Nephron progenitor cell (in vitro differentiated cells): ENCODE results near the gene LRP1B.

ENCODE experiments used
- DNase-seq: peaks from one replicate; pipeline ENCODE4 v3.0.0; 2021
- H3K27ac Mint-ChIP-seq: 2 replicates; pipeline ENCODE4 v1.8.0; 2021; ENCODE audit warnings: mild to moderate bottlenecking, moderate library complexity, mixed read lengths
- H3K27me3 Mint-ChIP-seq: 2 replicates; pipeline ENCODE4 v1.8.0; 2021; ENCODE audit warnings: mild to moderate bottlenecking, low read depth, mixed read lengths; ENCODE audit not compliant: poor library complexity
- H3K36me3 Mint-ChIP-seq: 2 replicates; pipeline ENCODE4 v1.8.0; 2021; ENCODE audit warnings: low read depth, mixed read lengths
- H3K4me1 Mint-ChIP-seq: 2 replicates; pipeline ENCODE4 v1.8.0; 2021; ENCODE audit warnings: mixed read lengths
- H3K4me3 Mint-ChIP-seq: 2 replicates; pipeline ENCODE4 v1.8.0; 2021; ENCODE audit warnings: mild to moderate bottlenecking, moderate library complexity, mixed read lengths
- H3K9me3 Mint-ChIP-seq: 2 replicates; pipeline ENCODE4 v1.8.0; 2021; ENCODE audit warnings: mild to moderate bottlenecking, moderate library complexity, mixed read lengths
- TF ChIP-seq, protein P1 (sequence below): fragments of 200-600 bp; sonication (generic); IDR thresholded peaks from 2 replicates; pipeline ENCODE4 v1.5.0; 2021; ENCODE audit warnings: antibody characterized with exemption

Gene LRP1B

DNA sequence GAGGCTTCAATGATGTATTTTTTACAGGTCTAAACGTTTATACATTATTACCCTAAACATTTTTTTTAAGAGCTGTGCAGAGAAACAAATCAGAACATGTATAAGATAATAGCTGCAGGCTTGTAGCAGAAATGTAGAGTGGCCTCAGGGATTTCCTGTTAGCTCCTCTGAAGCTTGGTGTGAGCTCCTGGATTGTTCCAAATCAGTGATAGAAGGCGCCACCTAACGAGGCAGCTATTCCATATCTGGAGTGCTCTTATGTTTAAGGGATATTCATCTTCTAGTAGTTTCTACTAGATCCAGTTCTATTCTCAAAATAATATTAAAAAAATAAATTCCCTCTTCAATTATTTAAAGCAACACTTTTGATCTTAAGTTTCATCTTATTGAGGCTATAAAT, 93.1 kb downstream of the LRP1B start:
- Mint-ChIP-seq H3K36me3 (no peaks in the 10 kb centered on the region), H3K4me1 (peaks cover 5% of the 10 kb centered on the region)
- DNase-seq, result no peak

DNA sequence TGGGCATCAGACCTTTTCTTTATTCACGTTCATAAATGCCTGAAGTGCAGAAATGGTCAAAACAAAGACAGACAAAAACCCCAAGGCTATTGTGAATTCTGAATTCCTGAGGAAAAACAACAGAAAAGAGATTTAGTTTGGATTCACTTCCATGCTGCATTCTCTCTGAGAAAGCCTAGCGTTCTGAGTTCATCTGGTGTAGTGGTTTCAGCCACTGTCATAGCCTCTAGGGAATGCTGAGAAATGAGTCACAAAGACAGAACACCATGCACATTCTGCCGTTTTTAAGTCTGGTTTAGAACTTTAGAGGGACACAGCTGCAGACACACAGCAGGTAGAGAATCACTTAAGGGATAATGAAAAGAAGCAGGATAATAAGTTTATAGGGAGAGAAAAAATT, 93.8 kb downstream of the LRP1B start:
- no peak overlapping the region for H3K4me3 Mint-ChIP-seq
- H3K36me3 Mint-ChIP-seq, result no peaks in the 10 kb centered on the region
- peaks cover 5% of the 10 kb centered on the region for H3K4me1 Mint-ChIP-seq
- no peaks in the 10 kb centered on the region for H3K9me3 Mint-ChIP-seq
- TF ChIP-seq, protein P1, sequence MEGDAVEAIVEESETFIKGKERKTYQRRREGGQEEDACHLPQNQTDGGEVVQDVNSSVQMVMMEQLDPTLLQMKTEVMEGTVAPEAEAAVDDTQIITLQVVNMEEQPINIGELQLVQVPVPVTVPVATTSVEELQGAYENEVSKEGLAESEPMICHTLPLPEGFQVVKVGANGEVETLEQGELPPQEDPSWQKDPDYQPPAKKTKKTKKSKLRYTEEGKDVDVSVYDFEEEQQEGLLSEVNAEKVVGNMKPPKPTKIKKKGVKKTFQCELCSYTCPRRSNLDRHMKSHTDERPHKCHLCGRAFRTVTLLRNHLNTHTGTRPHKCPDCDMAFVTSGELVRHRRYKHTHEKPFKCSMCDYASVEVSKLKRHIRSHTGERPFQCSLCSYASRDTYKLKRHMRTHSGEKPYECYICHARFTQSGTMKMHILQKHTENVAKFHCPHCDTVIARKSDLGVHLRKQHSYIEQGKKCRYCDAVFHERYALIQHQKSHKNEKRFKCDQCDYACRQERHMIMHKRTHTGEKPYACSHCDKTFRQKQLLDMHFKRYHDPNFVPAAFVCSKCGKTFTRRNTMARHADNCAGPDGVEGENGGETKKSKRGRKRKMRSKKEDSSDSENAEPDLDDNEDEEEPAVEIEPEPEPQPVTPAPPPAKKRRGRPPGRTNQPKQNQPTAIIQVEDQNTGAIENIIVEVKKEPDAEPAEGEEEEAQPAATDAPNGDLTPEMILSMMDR, result no peak
- H3K27ac Mint-ChIP-seq, result no peak overlapping the region
- H3K27me3 Mint-ChIP-seq, result peaks cover 3% of the 10 kb centered on the region
- DNase-seq, result no peak

More for the DNA sequence above, 93.1 kb downstream of the LRP1B start:
- peaks cover 3% of the 10 kb centered on the region for H3K27me3 Mint-ChIP-seq
- TF ChIP-seq, protein P1, result no peak
- H3K27ac Mint-ChIP-seq, result no peak overlapping the region
- no peak overlapping the region for H3K4me3 Mint-ChIP-seq
- no peaks in the 10 kb centered on the region for H3K9me3 Mint-ChIP-seq

DNA sequence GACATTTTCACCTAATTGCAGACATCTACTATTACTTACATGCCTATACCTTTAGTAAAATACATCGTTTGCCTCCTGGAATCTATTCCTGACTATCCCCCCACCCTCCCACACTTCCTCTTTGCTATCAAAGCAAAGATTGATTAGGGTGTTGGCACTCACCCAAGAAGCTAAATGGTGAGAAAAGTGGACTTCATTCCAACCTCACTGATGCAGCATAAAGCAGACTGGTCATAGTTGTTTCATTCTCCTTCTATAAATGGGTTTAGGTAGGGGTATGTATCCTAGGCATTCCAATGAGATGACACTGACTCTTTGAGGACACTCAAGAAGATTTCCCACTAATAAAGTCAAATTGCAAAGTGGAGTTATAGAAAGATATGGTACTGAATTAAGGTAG, 97.4 kb downstream of the LRP1B start:
- H3K27me3 Mint-ChIP-seq, result peaks cover 3% of the 10 kb centered on the region
- TF ChIP-seq, protein P1, result no peak
- H3K27ac Mint-ChIP-seq, result no peak overlapping the region
- H3K9me3 Mint-ChIP-seq, result no peaks in the 10 kb centered on the region
- no peak overlapping the region for H3K4me3 Mint-ChIP-seq
- peaks cover 5% of the 10 kb centered on the region for H3K4me1 Mint-ChIP-seq
- no peak for DNase-seq
- no peaks in the 10 kb centered on the region for H3K36me3 Mint-ChIP-seq

DNA sequence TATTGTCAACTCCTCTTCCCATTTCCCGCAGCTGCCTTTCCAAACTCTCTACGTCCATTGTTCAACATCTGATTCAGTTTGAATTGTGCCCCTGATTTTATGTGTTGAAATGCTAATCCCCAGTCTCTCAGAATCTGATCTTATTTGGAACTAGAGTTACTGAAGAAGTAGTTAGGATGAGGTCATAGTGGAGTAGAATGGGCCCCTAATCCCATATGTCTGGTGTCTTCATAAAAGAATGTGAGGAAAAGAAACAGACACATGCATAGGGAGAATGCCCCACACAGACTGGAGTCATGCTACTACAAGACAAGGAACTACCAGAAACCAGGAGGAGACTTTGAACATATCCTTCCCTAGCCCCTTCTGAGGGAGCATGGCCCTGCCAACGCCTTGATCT, 99.2 kb downstream of the LRP1B start:
- Mint-ChIP-seq H3K27ac (no peak overlapping the region), H3K9me3 (no peaks in the 10 kb centered on the region), H3K36me3 (no peaks in the 10 kb centered on the region), H3K27me3 (no peaks in the 10 kb centered on the region), H3K4me3 (no peak overlapping the region), H3K4me1 (no peaks in the 10 kb centered on the region)
- no peak for DNase-seq
- TF ChIP-seq, protein P1, result no peak

DNA sequence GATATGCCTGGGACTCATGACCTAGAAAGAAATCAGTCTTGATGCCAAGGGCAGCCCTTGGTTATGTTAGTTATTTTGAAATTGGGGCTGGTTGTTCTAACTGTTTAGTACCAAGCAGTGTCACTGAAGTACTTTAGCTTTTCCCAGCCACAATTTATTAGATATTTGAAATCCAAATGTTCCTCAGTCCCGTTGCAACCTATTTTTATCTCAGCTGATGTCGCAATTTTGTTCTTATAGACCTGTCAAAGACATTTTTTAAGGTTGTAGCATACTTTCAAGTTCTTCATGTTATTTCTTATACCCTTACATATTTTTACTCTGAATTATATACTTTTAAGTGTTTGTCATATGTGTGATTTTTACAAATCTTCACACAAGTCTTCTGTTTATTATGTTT, 100.1 kb downstream of the LRP1B start:
- no peaks in the 10 kb centered on the region for H3K4me1 Mint-ChIP-seq
- no peak for DNase-seq
- H3K27ac Mint-ChIP-seq, result no peak overlapping the region
- H3K9me3 Mint-ChIP-seq, result no peaks in the 10 kb centered on the region
- TF ChIP-seq, protein P1, result no peak
- no peaks in the 10 kb centered on the region for H3K36me3 Mint-ChIP-seq
- no peak overlapping the region for H3K4me3 Mint-ChIP-seq
- no peaks in the 10 kb centered on the region for H3K27me3 Mint-ChIP-seq

DNA sequence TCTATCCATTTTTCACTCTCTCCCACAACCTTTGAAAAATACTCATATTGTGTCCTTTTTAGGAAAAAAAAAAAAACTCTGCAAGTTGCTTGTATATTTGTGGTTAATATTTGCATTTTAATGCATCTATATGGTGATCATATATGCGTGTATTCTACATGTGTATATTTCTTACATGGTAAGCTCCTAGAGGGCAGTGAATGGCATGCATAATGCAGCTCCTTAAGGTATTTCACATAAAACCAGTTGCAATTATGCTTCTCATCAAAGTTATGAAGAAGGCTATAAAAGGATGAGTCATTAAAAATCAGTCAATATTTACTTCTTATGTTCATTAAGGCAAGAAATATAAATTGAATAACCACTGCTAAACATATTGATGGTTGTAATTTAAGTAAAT, 100.8 kb downstream of the LRP1B start:
- no peak for DNase-seq
- no peaks in the 10 kb centered on the region for H3K36me3 Mint-ChIP-seq
- H3K27me3 Mint-ChIP-seq, result no peaks in the 10 kb centered on the region
- H3K27ac Mint-ChIP-seq, result no peak overlapping the region
- H3K4me3 Mint-ChIP-seq, result no peak overlapping the region
- H3K4me1 Mint-ChIP-seq, result no peaks in the 10 kb centered on the region
- H3K9me3 Mint-ChIP-seq, result no peaks in the 10 kb centered on the region
- TF ChIP-seq, protein P1, result no peak
